ENCODE results near the gene MED8. TPM values are rescaled to one million over a fixed set of nuclear protein-coding genes. Genes with fewer than 3 reads are reported as not detected.

The MED8 gene
- total and polyA plus RNA-seq, 10 of the 15 experiments (the other 5 are each of a cell fraction or from before 2014, with no cell fraction given) = 20.2 to 61.7 (median 39.5) TPM

DNA sequence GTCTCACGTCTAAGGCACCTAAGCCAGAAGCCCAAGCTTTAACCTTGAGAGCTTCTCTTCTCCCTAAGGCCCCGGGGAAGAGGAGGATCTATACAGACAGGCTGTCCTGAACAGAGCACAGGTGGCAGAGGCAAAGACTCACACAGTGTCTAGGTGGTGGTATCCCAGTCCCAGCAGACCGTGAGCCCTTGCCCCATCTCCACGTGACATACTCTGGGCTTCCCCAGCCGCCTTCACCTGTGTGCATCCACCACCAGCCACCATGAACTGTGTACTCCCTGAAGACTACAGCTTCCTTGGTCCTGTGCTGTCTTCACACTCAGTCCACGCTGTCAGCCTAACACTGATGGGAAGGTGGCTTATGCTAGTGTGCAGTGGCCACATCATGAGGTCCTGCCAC, 31.8 kb upstream of the MED8 start (continued):
- no peak for TF ChIP-seq JUND (IDR thresholded peaks at IDR 0.05; ENCODE audit: low read depth, low read length)
- no peak for TF ChIP-seq STAT3 (IDR thresholded peaks at IDR 0.05; ENCODE audit: low read depth, low read length)
- no peak for TF ChIP-seq MTA2 (IDR thresholded peaks at IDR 0.05; ENCODE audit: low read depth)

DNA sequence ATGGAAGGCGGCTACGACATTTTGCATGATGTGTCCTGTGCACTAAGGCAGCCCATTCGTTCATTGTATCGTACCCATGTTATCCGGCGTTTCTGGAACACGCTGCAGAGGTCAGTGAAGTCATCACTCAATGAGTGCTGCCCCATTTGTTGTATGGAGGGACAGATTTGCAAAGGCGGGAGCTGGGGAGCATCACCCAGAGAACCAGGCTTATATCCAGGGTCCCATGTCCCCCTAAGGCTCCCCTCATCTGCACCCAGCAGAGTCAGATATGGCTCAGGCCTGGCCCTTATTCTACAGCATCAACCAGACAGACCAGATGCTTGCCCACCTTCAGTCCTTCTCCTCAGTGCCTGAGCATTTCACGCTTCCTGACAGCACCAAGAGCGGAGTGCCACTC, 31.3 kb upstream of the MED8 start:
- H3K27me3 ChIP-seq (replicated peaks in 1 of 2; ENCODE audit: control insufficient read depth in 2 of 2, insufficient read depth in 2 of 2, low read length in 1 of 2) = no peaks in the 10 kb centered on the region
- no peak for DNase-seq (ENCODE audit: low read depth, low spot score)
- H3K79me2 ChIP-seq (ENCODE audit: control insufficient read depth, insufficient read depth, low read length) = no peaks in the 10 kb centered on the region
- ChIA-PET SMC1A (ENCODE audit: uncharacterized antibody, unreplicated experiment) (no interaction called here), POLR2A (no interaction called here), RAD21 (ENCODE audit: unreplicated experiment) (no interaction called here), CTCF (no interaction called here)
- no peak overlapping the region for H3K9ac ChIP-seq (ENCODE audit: control insufficient read depth, insufficient read depth, low read length)
- H3K9me3 ChIP-seq (replicated peaks; ENCODE audit: control insufficient read depth, insufficient read depth, low read length) = no peaks in the 10 kb centered on the region
- peaks cover 20 to 35% of the 10 kb centered on the region in 2 experiments for H3K36me3 ChIP-seq (ENCODE audit: control insufficient read depth in 2 of 2, insufficient read depth in 2 of 2, low read length in 1 of 2)
- in situ Hi-C loops (cut with MboI) = no loop called here
- intact Hi-C loops (cut with micrococcal nuclease; ENCODE audit: unreplicated experiment) = no loop called here
- H3K4me3 ChIP-seq = no peak overlapping the region
- no peak for ATAC-seq
- no TSS peak for BruUV-seq (replicated peaks)
- no peak overlapping the region for H2AFZ ChIP-seq (ENCODE audit: control insufficient read depth, low read depth, low read length)
- TF ChIP-seq CREM (IDR thresholded peaks at IDR 0.05; ENCODE audit: low read depth) = no peak
- TF ChIP-seq LARP7 (IDR thresholded peaks at IDR 0.05) = no peak
- no peak for TF ChIP-seq TBL1XR1 (IDR thresholded peaks at IDR 0.05; ENCODE audit: low read depth, low read length)
- no peak for TF ChIP-seq ZBED1 (IDR thresholded peaks at IDR 0.05; ENCODE audit: borderline replicate concordance)
- TF ChIP-seq, protein P1, sequence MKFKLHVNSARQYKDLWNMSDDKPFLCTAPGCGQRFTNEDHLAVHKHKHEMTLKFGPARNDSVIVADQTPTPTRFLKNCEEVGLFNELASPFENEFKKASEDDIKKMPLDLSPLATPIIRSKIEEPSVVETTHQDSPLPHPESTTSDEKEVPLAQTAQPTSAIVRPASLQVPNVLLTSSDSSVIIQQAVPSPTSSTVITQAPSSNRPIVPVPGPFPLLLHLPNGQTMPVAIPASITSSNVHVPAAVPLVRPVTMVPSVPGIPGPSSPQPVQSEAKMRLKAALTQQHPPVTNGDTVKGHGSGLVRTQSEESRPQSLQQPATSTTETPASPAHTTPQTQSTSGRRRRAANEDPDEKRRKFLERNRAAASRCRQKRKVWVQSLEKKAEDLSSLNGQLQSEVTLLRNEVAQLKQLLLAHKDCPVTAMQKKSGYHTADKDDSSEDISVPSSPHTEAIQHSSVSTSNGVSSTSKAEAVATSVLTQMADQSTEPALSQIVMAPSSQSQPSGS (IDR thresholded peaks at IDR 0.05; ENCODE audit: low read length) = no peak
- TF ChIP-seq CBFB (IDR thresholded peaks at IDR 0.05; ENCODE audit: low read depth) = no peak
- TF ChIP-seq YBX1 (IDR thresholded peaks at IDR 0.05) = no peak
- no peak for TF ChIP-seq NR2C2 (IDR thresholded peaks at IDR 0.05; ENCODE audit: borderline replicate concordance, control insufficient read depth, insufficient read length, low read depth)
- no peak for TF ChIP-seq RUNX3 (IDR thresholded peaks at IDR 0.05; ENCODE audit: low read length)
- no peak for TF ChIP-seq TCF12 (IDR thresholded peaks at IDR 0.05; ENCODE audit: low read depth, low read length)
- TF ChIP-seq NRF1 (conservative IDR thresholded peaks at IDR 0.05; ENCODE audit: low read depth, low read length) = no peak
- no peak for TF ChIP-seq MTA2 (IDR thresholded peaks at IDR 0.05; ENCODE audit: low read depth)
- TF ChIP-seq MEF2B (IDR thresholded peaks at IDR 0.05; ENCODE audit: partially characterized antibody, poor library complexity, severe bottlenecking) = no peak
- TF ChIP-seq, protein P2, sequence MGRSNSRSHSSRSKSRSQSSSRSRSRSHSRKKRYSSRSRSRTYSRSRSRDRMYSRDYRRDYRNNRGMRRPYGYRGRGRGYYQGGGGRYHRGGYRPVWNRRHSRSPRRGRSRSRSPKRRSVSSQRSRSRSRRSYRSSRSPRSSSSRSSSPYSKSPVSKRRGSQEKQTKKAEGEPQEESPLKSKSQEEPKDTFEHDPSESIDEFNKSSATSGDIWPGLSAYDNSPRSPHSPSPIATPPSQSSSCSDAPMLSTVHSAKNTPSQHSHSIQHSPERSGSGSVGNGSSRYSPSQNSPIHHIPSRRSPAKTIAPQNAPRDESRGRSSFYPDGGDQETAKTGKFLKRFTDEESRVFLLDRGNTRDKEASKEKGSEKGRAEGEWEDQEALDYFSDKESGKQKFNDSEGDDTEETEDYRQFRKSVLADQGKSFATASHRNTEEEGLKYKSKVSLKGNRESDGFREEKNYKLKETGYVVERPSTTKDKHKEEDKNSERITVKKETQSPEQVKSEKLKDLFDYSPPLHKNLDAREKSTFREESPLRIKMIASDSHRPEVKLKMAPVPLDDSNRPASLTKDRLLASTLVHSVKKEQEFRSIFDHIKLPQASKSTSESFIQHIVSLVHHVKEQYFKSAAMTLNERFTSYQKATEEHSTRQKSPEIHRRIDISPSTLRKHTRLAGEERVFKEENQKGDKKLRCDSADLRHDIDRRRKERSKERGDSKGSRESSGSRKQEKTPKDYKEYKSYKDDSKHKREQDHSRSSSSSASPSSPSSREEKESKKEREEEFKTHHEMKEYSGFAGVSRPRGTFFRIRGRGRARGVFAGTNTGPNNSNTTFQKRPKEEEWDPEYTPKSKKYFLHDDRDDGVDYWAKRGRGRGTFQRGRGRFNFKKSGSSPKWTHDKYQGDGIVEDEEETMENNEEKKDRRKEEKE (IDR thresholded peaks at IDR 0.05) = no peak
- TF ChIP-seq JUNB (IDR thresholded peaks at IDR 0.05) = no peak
- no peak for TF ChIP-seq ZNF207 (IDR thresholded peaks at IDR 0.05; ENCODE audit: borderline replicate concordance)
- TF ChIP-seq NR2F1 (conservative IDR thresholded peaks at IDR 0.05) = no peak
- no peak for TF ChIP-seq PAX8 (IDR thresholded peaks at IDR 0.05)
- TF ChIP-seq RELA (IDR thresholded peaks at IDR 0.05; ENCODE audit: borderline replicate concordance, partially characterized antibody) = no peak
- peaks cover 9% of the 10 kb centered on the region for H3K4me1 ChIP-seq (ENCODE audit: control insufficient read depth, insufficient read depth, low read length)
- no peak overlapping the region for H3K27ac ChIP-seq (ENCODE audit: control insufficient read depth, insufficient read depth)
- no peaks in the 10 kb centered on the region for H4K20me1 ChIP-seq (ENCODE audit: control insufficient read depth, insufficient read depth)
- no peak overlapping the region for H3K4me2 ChIP-seq (ENCODE audit: control insufficient read depth, insufficient read depth)
- FAIRE-seq = no peak
- over 99% methylated on average over 9 of the region's 10 CpGs for WGBS (ENCODE audit: insufficient coverage, insufficient replicate concordance, low lambda C conversion rate, missing lambda C conversion rate)
